ENCODE measurements around the gene S100A1. TPM values are rescaled to one million over a fixed set of nuclear protein-coding genes. Genes with fewer than 3 reads are reported as not detected.
"Not testable (repeated sequence)": the region's sequence is repeated elsewhere in the genome, so short reads cannot be mapped to it uniquely, and the experiment has no call there.

Gene S100A1
- total RNA-seq, 1 experiment from 2014 or later: not detected

GRCh38 chr1:153639280-153639679 lies 11.0 kb downstream of the S100A1 start:
- Histone ChIP-seq H2AFZ (ENCODE audit: low read length) (no peak overlapping the region), H4K5ac (ENCODE audit: insufficient read length, low read depth, low read length) (no peak overlapping the region), H3K4me2 (ENCODE audit: insufficient read depth, insufficient read length, low read length) (no peak overlapping the region), H3K9me3 (ENCODE audit: control insufficient read depth, low read depth, low read length) (no peaks in the 10 kb centered on the region), H2AK5ac (ENCODE audit: insufficient read length, low read length) (no peak overlapping the region), H3K4me1 (ENCODE audit: insufficient read depth, low read length) (no peaks in the 10 kb centered on the region), H3K14ac (ENCODE audit: insufficient read depth, low read length) (no peak overlapping the region), H3K9ac (ENCODE audit: extremely low read depth, insufficient read length, low read length) (no peak overlapping the region), H3K79me2 (ENCODE audit: insufficient read depth, low read length) (peaks cover 4% of the 10 kb centered on the region; the same call in 1 of the 2 replicates), H3T11ph (ENCODE audit: low read length) (no peak overlapping the region), H2BK15ac (ENCODE audit: low read depth, low read length) (no peak overlapping the region), H3K27me3 (ENCODE audit: insufficient read depth, low read length) (no peaks in the 10 kb centered on the region), H2BK12ac (ENCODE audit: insufficient read length, low read depth, low read length) (no peak overlapping the region), H4K8ac (replicated peaks; ENCODE audit: insufficient read length, low read depth, low read length) (no peak overlapping the region), H3K56ac (ENCODE audit: insufficient read length, low read depth, low read length) (no peak overlapping the region), H3K4ac (ENCODE audit: low read depth, low read length) (no peak overlapping the region), H4K91ac (ENCODE audit: insufficient read length, low read depth, low read length) (no peak overlapping the region), H3K79me1 (ENCODE audit: insufficient read depth, low read depth, low read length, poor library complexity, severe bottlenecking) (peaks cover 4% of the 10 kb centered on the region), H3K18ac (ENCODE audit: insufficient read length, low read depth, low read length) (no peak overlapping the region), H2BK5ac (ENCODE audit: insufficient read length, low read length) (no peak overlapping the region), H2BK120ac (ENCODE audit: low read depth, low read length, poor library complexity, severe bottlenecking) (no peak overlapping the region), H3K27ac (ENCODE audit: insufficient read length, low read depth, low read length) (no peak overlapping the region), H2BK20ac (ENCODE audit: low read depth, low read length, poor library complexity, severe bottlenecking) (no peak overlapping the region), H3K23ac (ENCODE audit: insufficient read length, low read depth, low read length) (no peak overlapping the region), H3K23me2 (ENCODE audit: insufficient read length, low read depth, low read length, poor library complexity, severe bottlenecking) (peaks cover 3% of the 10 kb centered on the region), H4K20me1 (ENCODE audit: control insufficient read depth, insufficient read depth, insufficient read length) (no peaks in the 10 kb centered on the region)
- no peak for DNase-seq
- Mint-ChIP-seq H3K27me3 (ENCODE audit: low read depth) (no peaks in the 10 kb centered on the region), H3K27ac (no peak overlapping the region), H3K4me3 (no peak overlapping the region), H3K9me3 (peaks cover 0 to 3% of the 10 kb centered on the region in 2 experiments; a peak in 1 of 5 replicates), H3K4me1 (peaks cover 5 to 9% of the 10 kb centered on the region in 2 experiments), H3K36me3 (ENCODE audit: insufficient read depth in 1 of 3, low read depth in 3 of 3) (peaks cover 59 to 91% (median 87%) of the 10 kb centered on the region in 3 experiments)
- no CpG with 5 or more reads among the region's 3 CpGs for WGBS (ENCODE audit: extremely low coverage, insufficient read length, low lambda C conversion rate)
- TF ChIP-seq CTCF (conservative IDR thresholded peaks at IDR 0.05): no peak

- not testable (repeated sequence) for H3K14ac ChIP-seq (ENCODE audit: insufficient read depth, low read length); H4K5ac ChIP-seq (ENCODE audit: insufficient read length, low read depth, low read length); H3K4ac ChIP-seq (ENCODE audit: low read depth, low read length); H3K27ac Mint-ChIP-seq; H3K9ac ChIP-seq (ENCODE audit: extremely low read depth, insufficient read length, low read length); H2BK20ac ChIP-seq (ENCODE audit: low read depth, low read length, poor library complexity, severe bottlenecking); H2BK120ac ChIP-seq (ENCODE audit: low read depth, low read length, poor library complexity, severe bottlenecking); H3K4me2 ChIP-seq (ENCODE audit: insufficient read depth, insufficient read length, low read length); H3K79me2 ChIP-seq (ENCODE audit: insufficient read depth, low read length); H2AK5ac ChIP-seq (ENCODE audit: insufficient read length, low read length); H3K18ac ChIP-seq (ENCODE audit: insufficient read length, low read depth, low read length); H2BK5ac ChIP-seq (ENCODE audit: insufficient read length, low read length); H3K23me2 ChIP-seq (ENCODE audit: insufficient read length, low read depth, low read length, poor library complexity, severe bottlenecking); DNase-seq; H3K27me3 Mint-ChIP-seq (ENCODE audit: low read depth); H3K27me3 ChIP-seq (ENCODE audit: insufficient read depth, low read length); H3K4me1 Mint-ChIP-seq; H2AFZ ChIP-seq (ENCODE audit: low read length); H2BK15ac ChIP-seq (ENCODE audit: low read depth, low read length); H3K23ac ChIP-seq (ENCODE audit: insufficient read length, low read depth, low read length); H4K8ac ChIP-seq (replicated peaks; ENCODE audit: insufficient read length, low read depth, low read length); H3K9me3 Mint-ChIP-seq; H3K79me1 ChIP-seq (ENCODE audit: insufficient read depth, low read depth, low read length, poor library complexity, severe bottlenecking); H3K56ac ChIP-seq (ENCODE audit: insufficient read length, low read depth, low read length); H3K4me3 Mint-ChIP-seq; H3T11ph ChIP-seq (ENCODE audit: low read length); H3K27ac ChIP-seq (ENCODE audit: insufficient read length, low read depth, low read length); H3K9me3 ChIP-seq (ENCODE audit: control insufficient read depth, low read depth, low read length); H4K20me1 ChIP-seq (ENCODE audit: control insufficient read depth, insufficient read depth, insufficient read length); H2BK12ac ChIP-seq (ENCODE audit: insufficient read length, low read depth, low read length); H3K4me1 ChIP-seq (ENCODE audit: insufficient read depth, low read length); H4K91ac ChIP-seq (ENCODE audit: insufficient read length, low read depth, low read length)
- no CpG with 5 or more reads among the region's 5 CpGs for WGBS (ENCODE audit: extremely low coverage, insufficient read length, low lambda C conversion rate)
- peaks cover 62 to 95% (median 89%) of the 10 kb centered on the region in 3 experiments for H3K36me3 Mint-ChIP-seq (ENCODE audit: insufficient read depth in 1 of 3, low read depth in 3 of 3)
Measured at GRCh38 chr1:153640213-153640612, 12.0 kb downstream of the S100A1 start.

Measured in H9 (cell line).